Endometrium (tissue), 2 donors: ENCODE results near the gene OTUD5.
"Not testable (repeated sequence)": the region's sequence is repeated elsewhere in the genome, so short reads cannot be mapped to it uniquely, and the experiment has no call there.

Experiments used
- FAIRE-seq: peaks from 2 replicates; lab custom pipeline; 2012; peaks lifted over from hg19 to GRCh38; lab: Jason Lieb, UNC
- donor health status: control.
- donor health status: control.

Gene OTUD5

DNA sequence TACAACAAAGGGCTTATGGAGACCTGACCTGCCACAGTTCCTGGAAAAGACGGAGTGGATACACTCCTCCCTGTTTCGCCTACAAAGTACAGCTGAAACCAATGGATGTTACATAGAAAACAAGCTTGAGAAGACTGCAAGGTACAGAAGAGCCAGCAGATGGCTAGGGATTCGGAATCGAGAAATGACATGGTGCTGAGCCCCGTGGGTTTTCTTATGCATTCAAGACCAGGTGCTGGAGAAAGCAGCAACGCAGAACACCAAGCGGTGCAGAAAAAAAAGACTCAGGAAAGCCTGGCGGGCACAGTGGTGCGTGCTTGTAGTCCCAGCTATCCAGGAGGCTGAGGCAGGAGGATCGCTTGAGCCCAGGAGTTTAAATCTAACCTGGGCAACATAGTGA lies 73.7 kb downstream of the OTUD5 start:
- no peak for FAIRE-seq

GRCh38 chrX:48876944-48877343 lies 80.5 kb downstream of the OTUD5 start:
- FAIRE-seq: not testable (repeated sequence)
